H1 (cell line): Measurements from ENCODE around the gene PRRT2. TPM values are rescaled to one million over a fixed set of nuclear protein-coding genes. Genes with fewer than 3 reads are reported as not detected.

Source experiments
- CBX8 ChIP-seq: fragments of 300-800, 300-1000 bp; sonication (generic); IDR thresholded peaks from 2 replicates; pipeline ENCODE4 v1.7.1; 2016; ENCODE audit warnings: low read depth, low read length, borderline replicate concordance
- E2F6 ChIP-seq: IDR thresholded peaks from 2 replicates; pipeline ENCODE4 v1.6.1; 2012; ENCODE audit warnings: inconsistent platforms
- HDAC2 ChIP-seq, 2 experiments: fragments of 300-600 bp in 1 of 2; sonication (generic) in 1 of 2; IDR thresholded peaks; 2 replicates each; pipeline ENCODE4 v1.6.1; 2011 to 2012; ENCODE audit warnings: low read depth in 2 of 2, low read length in 2 of 2, mild to moderate bottlenecking in 2 of 2, moderate library complexity in 2 of 2, borderline replicate concordance in 1 of 2, inconsistent platforms in 1 of 2
- RXRA ChIP-seq: IDR thresholded peaks from 2 replicates; pipeline ENCODE4 v1.6.1; 2011; ENCODE audit warnings: low read depth, mild to moderate bottlenecking, low read length, moderate library complexity; ENCODE audit not compliant: insufficient read depth
- polyA plus RNA-seq, 7 experiments: library from polyadenylated mRNA; depleted of rRNA in 3 of 7; stranded (reverse) in 5 of 7; unstranded in 2 of 7; fragments of >200 nt in 5 of 7; fragments of 200-250 nt in 2 of 7; gene quantifications; 1 replicate in 5 of 7; 2 replicates in 1 of 7; 4 replicates in 1 of 7; pipeline versions ENCODE4 v1.2.1 to v1.2.3, GENCODE V29; 2011 to 2013; ENCODE audit warnings: missing spikeins in 2 of 7, mixed read lengths in 2 of 7
- total RNA-seq: library from RNA; stranded (reverse); fragmentation: NEBNext Ultra II Directional; extraction: Animal tissue kit (Norgen Biotek cat#: 25700); gene quantifications from 2 replicates; pipeline ENCODE4 v1.2.1, GENCODE V29; 2021
- TF ChIP-seq, protein P1 (sequence below): fragments of 300-600 bp; sonication (generic); IDR thresholded peaks from 2 replicates; pipeline ENCODE4 v1.7.1; 2012; ENCODE audit warnings: low read length, moderate library complexity, mild to moderate bottlenecking, inconsistent platforms; ENCODE audit not compliant: insufficient replicate concordance
- TF ChIP-seq, protein P2 (sequence below): IDR thresholded peaks from 2 replicates; pipeline ENCODE4 v1.6.1; 2012; ENCODE audit warnings: low read length, inconsistent platforms

Gene PRRT2
- total and polyA plus RNA-seq, 2 of the 8 experiments (the other 6 are each of a cell fraction or from before 2014, with no cell fraction given): 12.8 to 32.6 TPM

DNA sequence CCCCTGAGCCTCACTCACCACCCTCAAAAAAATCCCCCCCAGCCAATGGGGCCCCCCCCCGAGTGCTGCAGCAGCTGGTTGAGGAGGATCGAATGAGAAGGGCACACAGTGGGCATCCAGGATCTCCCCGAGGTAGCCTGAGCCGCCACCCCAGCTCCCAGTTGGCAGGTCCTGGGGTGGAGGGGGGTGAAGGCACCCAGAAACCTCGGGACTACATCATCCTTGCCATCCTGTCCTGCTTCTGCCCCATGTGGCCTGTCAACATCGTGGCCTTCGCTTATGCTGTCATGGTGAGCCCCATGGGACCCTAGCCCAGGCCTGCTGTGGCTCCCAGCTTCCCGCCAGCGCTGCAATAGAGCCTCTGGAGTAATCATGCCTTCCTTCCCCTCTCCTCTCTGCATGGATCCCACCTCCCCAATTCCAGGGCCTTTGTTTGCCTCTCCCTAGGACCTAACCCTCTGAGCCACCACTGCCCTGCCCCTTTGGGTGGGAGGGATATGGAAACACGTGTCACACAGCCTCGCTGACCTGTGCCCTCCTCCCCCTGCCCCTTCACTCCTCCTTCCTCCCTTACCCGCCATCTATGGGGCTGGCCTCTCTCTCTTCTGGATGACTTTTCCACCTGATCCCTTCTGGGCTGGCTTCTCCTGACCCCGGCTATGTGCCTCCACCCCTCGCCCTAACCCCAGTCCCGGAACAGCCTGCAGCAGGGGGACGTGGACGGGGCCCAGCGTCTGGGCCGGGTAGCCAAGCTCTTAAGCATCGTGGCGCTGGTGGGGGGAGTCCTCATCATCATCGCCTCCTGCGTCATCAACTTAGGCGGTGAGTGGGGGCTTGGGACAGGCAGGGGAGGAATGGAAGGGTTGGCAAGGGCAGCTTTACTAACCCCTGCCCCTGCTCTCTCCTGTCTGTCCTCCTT, 1.9 kb downstream of the PRRT2 start (continued):
- no peak for TF ChIP-seq CBX8
- TF ChIP-seq, protein P1, sequence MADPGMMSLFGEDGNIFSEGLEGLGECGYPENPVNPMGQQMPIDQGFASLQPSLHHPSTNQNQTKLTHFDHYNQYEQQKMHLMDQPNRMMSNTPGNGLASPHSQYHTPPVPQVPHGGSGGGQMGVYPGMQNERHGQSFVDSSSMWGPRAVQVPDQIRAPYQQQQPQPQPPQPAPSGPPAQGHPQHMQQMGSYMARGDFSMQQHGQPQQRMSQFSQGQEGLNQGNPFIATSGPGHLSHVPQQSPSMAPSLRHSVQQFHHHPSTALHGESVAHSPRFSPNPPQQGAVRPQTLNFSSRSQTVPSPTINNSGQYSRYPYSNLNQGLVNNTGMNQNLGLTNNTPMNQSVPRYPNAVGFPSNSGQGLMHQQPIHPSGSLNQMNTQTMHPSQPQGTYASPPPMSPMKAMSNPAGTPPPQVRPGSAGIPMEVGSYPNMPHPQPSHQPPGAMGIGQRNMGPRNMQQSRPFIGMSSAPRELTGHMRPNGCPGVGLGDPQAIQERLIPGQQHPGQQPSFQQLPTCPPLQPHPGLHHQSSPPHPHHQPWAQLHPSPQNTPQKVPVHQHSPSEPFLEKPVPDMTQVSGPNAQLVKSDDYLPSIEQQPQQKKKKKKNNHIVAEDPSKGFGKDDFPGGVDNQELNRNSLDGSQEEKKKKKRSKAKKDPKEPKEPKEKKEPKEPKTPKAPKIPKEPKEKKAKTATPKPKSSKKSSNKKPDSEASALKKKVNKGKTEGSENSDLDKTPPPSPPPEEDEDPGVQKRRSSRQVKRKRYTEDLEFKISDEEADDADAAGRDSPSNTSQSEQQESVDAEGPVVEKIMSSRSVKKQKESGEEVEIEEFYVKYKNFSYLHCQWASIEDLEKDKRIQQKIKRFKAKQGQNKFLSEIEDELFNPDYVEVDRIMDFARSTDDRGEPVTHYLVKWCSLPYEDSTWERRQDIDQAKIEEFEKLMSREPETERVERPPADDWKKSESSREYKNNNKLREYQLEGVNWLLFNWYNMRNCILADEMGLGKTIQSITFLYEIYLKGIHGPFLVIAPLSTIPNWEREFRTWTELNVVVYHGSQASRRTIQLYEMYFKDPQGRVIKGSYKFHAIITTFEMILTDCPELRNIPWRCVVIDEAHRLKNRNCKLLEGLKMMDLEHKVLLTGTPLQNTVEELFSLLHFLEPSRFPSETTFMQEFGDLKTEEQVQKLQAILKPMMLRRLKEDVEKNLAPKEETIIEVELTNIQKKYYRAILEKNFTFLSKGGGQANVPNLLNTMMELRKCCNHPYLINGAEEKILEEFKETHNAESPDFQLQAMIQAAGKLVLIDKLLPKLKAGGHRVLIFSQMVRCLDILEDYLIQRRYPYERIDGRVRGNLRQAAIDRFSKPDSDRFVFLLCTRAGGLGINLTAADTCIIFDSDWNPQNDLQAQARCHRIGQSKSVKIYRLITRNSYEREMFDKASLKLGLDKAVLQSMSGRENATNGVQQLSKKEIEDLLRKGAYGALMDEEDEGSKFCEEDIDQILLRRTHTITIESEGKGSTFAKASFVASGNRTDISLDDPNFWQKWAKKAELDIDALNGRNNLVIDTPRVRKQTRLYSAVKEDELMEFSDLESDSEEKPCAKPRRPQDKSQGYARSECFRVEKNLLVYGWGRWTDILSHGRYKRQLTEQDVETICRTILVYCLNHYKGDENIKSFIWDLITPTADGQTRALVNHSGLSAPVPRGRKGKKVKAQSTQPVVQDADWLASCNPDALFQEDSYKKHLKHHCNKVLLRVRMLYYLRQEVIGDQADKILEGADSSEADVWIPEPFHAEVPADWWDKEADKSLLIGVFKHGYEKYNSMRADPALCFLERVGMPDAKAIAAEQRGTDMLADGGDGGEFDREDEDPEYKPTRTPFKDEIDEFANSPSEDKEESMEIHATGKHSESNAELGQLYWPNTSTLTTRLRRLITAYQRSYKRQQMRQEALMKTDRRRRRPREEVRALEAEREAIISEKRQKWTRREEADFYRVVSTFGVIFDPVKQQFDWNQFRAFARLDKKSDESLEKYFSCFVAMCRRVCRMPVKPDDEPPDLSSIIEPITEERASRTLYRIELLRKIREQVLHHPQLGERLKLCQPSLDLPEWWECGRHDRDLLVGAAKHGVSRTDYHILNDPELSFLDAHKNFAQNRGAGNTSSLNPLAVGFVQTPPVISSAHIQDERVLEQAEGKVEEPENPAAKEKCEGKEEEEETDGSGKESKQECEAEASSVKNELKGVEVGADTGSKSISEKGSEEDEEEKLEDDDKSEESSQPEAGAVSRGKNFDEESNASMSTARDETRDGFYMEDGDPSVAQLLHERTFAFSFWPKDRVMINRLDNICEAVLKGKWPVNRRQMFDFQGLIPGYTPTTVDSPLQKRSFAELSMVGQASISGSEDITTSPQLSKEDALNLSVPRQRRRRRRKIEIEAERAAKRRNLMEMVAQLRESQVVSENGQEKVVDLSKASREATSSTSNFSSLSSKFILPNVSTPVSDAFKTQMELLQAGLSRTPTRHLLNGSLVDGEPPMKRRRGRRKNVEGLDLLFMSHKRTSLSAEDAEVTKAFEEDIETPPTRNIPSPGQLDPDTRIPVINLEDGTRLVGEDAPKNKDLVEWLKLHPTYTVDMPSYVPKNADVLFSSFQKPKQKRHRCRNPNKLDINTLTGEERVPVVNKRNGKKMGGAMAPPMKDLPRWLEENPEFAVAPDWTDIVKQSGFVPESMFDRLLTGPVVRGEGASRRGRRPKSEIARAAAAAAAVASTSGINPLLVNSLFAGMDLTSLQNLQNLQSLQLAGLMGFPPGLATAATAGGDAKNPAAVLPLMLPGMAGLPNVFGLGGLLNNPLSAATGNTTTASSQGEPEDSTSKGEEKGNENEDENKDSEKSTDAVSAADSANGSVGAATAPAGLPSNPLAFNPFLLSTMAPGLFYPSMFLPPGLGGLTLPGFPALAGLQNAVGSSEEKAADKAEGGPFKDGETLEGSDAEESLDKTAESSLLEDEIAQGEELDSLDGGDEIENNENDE: no peak
- TF ChIP-seq RXRA: no peak
- TF ChIP-seq, protein P2, sequence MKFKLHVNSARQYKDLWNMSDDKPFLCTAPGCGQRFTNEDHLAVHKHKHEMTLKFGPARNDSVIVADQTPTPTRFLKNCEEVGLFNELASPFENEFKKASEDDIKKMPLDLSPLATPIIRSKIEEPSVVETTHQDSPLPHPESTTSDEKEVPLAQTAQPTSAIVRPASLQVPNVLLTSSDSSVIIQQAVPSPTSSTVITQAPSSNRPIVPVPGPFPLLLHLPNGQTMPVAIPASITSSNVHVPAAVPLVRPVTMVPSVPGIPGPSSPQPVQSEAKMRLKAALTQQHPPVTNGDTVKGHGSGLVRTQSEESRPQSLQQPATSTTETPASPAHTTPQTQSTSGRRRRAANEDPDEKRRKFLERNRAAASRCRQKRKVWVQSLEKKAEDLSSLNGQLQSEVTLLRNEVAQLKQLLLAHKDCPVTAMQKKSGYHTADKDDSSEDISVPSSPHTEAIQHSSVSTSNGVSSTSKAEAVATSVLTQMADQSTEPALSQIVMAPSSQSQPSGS: no peak
- TF ChIP-seq HDAC2 (IDR thresholded peaks at IDR 0.05; ENCODE audit: borderline replicate concordance in 1 of 2, low read depth in 2 of 2, low read length in 2 of 2): no peak
- TF ChIP-seq E2F6: peak; percentile 53
